Measurements from ENCODE around the gene GNB2.

- TF ChIP-seq CTCF (IDR thresholded peaks at IDR 0.05; ENCODE audit: low read depth, low read length, poor library complexity, severe bottlenecking) (no peak), EZH2phosphoT487 (IDR thresholded peaks at IDR 0.05; ENCODE audit: borderline replicate concordance, low read length) (no peak)
These were observed 49.4 kb upstream of the GNB2 start for GRCh38 chr7:100623951-100624824.
